GM18519 (cell line): ENCODE results near the gene MRPL14.
"Not testable (repeated sequence)": the region's sequence is repeated elsewhere in the genome, so short reads cannot be mapped to it uniquely, and the experiment has no call there.

Experiments used
- ATAC-seq: cut with Tn5 transposase; IDR thresholded peaks from one replicate; pipeline ENCODE4 v1.9.1; 2021; ENCODE audit warnings: mild to moderate bottlenecking, moderate library complexity; ENCODE audit not compliant: unreplicated experiment, low FRiP score

MRPL14 gene

DNA sequence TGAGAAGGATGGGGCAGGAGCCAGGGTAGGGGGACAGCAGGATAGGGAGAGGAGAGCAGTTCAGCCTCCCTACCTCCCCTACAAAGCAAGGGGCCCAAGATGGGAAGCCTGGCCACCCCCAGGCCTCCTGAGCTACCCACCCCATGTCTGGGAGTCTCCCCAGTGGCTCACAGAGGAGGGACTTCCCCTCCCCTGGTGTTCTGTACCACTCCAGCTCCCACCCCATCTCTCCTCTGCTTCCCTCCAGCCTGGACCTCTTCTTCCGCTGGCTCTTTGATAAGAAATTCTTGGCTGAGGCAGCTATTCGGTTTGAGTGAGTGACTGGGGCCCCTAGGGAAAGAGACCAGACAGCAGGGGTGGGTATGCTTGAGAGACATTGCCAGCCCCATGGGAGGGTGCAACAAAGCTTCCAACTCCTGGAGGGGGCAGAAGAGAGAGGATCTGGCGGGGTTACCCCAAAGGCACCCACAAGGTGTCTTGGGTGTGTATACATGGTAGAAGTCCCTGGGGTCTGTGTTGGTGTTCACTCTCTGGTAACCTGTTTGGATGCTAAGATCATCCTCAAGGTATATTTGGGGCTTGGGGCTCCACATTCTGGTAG lies 23.2 kb upstream of the MRPL14 start:
- ATAC-seq = no peak

DNA sequence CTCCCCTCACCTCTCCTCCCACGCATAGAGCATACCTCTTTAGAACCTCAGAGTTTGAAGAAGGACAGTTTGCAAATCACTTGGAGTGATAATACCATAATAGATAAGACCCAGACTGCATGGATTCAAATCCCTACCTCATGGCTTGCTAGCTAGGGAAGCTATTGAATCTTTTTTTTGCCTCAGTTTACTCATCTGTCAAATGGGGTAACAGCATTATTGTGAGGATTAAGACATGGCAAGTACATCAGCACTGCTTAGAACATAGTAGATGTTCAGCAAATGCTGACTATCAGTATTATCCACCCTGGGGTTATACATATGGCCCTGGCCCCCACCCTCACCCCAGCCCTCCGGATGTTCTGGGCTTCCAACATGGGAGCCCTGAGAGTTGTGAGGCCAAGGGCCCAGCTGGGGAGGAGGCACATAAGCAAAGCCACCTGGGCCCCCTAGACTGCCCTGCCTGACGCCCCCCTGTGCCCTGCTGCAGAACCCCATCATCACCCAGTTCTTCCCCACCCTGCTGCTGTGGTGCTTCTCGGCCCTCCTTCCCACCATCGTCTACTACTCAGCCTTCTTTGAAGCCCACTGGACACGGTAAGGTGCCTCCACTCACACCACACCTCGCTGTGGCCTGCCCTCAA lies 22.2 kb upstream of the MRPL14 start:
- ATAC-seq = no peak

DNA sequence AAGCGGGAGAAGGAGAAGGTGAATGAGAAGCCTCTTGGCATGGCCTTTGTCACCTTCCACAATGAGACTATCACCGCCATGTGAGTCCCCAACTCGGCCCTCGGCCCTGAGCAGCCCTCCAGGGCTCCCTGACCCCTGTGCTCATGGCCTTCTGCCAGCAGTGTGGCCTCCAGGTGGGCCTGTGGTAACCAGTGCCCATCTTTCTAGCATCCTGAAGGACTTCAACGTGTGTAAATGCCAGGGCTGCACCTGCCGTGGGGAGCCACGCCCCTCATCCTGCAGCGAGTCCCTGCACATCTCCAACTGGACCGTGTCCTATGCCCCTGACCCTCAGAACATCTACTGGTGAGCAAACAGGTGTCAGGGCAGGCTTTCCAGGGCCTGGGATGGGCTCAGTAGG lies 21.1 kb upstream of the MRPL14 start:
- ATAC-seq = no peak

DNA sequence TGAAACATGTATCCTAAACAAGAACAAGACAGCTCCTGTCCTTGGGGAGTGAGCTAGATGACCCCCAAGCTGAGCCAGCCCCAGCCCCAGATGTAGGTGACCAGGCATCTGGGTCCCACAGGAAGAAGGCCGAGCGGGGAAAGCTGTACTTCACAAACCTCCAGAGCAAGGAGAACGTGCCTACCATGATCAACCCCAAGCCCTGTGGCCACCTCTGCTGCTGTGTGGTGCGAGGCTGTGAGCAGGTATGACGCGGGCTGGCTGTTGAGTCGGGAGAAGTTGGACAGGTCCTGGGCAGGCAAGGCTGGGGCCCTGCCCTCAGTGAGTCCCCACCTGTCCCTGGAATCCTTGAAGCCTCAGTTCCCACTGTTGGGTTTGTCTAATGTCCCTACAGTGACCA lies 20.0 kb upstream of the MRPL14 start:
- ATAC-seq = no peak

DNA sequence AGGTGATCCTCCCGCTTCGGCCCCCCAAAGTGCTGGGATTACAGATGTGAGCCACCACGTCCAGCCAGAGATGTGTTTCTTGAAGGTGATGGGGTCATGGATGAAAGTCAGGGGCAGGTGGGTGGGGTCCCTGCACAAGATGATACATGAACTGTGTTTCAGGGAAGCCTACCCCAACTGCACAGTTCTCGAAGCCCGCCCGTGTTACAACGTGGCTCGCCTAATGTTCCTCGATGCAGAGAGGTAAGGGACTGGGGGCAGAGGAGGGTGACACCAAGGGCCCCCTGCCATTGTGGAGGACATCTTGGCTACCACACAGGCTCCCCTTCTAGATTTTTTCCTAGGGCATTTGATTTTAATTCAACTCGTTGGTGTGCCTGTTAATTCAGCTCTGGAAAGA lies 19.4 kb upstream of the MRPL14 start:
- ATAC-seq = no peak

DNA sequence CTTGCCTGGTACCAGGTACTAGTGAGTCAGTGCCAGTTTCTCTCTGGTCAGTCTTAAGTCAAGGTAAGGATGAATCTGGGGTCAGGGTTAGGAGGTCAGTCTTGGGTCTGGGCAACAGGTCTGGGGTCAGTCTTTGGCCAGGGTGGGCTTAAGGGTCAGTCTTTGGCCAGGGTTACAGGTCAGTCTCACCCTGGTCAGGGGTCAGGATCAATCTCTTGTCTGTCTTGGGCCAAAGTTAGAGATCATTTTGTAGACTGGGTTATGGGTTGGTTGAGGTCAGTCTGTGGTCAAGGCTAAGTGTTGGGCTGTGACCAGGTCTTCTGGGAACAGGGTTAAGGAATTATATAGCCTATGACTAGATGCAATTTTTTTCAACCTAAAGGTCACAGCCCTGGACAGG lies 18.6 kb upstream of the MRPL14 start:
- no peak for ATAC-seq

DNA sequence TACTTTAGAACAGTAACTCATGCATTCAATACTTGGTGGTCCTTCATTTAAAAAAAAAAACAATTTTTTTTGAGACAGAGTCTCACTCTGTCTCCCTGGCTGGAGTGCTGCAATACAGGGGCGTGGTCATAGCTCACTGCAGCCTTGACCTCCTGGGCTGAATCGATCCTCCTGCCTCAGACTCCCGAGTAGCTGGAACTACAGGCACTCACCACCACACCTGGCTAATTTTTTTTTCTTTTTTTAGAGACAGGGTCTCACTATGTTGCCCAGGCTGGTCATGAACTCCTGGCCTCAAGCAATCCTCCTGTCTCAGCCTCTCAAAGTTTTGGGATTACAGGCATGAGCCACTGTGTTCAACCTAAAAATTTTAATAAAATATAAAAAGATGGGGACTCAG lies 17.3 kb upstream of the MRPL14 start:
- not testable (repeated sequence) for ATAC-seq

DNA sequence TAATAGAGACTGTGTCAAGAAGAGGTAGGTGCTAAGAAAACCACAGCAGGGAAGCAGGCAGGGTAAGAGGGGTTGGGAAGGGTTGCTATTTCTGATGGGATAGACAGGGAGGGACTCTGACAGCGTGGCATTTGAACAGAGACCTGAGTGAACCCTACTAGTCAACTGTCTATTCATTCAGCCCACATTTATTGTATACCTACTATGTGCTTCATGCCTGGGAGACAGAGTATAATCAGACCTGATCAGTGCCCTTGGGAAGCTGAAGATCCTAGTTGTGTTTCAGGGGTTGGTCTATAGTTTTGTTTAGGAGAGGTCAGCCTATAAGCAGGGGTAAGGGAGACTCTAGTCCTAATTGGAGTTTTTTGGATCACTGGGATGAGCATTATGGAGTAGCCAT lies 16.5 kb upstream of the MRPL14 start:
- ATAC-seq = no peak

DNA sequence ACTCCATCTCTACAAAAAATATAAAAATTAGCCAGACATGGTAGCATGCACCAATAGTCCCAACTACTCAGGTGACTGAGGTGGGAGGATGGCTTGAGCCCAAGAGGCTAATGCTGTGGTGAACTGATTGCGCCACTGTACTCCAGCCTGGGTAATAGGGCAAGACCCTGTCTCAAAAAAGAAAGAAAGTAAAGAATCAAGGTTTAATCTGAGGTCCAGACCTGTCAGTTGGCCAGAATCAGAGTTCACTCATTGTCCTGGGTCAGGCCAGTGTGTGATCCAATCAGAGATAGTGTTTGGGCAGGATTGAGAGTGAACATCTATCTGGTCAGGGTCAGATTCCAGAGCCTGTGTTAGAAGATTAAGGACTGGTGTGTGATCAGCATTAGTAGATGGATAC lies 15.6 kb upstream of the MRPL14 start:
- ATAC-seq = no peak

DNA sequence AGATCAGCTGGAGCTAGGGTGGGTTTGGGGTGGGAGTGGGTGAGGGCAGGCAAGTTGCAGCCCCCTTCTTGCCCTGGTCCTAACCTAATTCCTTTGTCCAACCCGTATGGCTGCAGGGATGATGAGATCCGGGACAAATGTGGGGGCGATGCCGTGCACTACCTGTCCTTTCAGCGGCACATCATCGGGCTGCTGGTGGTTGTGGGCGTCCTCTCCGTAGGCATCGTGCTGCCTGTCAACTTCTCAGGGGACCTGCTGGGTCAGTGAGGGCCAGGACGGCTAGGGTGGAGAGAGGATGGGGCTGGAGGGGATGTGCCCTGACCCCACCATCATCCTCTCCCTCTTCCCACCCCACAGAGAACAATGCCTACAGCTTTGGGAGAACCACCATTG lies 12.1 kb upstream of the MRPL14 start:
- ATAC-seq = no peak

DNA sequence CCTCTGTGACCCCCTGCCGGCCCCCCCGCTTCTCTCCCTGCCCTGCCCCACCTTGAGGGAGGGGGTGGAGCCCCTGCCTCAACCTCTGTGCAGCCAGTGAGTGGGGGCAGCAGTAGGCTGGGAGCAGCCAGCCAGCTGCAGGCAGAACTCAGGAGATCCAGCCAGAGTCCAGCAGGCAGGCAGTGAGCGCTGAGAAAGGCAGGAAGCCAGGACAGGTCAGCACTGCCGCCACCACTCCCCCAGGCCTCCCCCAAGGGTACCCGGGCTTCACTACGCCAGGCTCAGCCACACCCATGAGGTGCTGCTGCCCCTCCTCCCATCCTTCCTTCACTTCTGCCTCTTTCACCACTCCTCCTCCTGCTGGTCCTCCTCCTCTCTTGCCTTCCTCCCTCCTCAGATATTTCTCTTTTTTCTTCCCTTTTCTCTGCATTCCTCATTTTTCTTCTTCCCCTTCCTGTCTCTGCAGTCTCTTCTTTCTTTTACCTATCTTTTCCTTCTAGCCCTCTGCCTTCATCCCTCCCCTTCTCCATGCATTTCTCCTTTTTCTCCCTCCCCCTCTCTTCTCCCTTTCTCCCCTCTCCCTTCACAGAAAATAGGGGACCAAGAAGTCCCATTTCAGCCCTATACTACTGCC lies 11.6 kb upstream of the MRPL14 start:
- no peak for ATAC-seq

DNA sequence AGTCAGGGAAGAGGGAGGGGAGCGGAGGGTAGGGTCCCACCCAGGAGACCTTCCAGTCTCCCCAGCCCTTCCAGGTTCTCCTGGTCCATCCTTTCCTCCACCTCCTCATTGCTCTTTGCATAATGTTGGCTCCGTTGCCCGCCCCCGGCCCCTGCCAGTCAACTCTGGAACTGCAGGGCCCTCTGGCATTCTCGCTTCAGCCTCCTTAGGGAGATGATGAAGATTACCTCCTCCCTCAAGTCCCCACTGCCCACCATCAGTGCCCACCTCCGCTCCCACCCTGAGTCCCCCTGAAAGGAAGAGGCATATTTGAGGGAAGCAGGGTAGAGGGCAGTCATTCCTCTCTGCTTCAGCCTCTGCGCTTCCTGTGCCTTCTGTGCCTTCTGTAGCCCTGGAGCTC lies 8.6 kb upstream of the MRPL14 start:
- ATAC-seq = no peak

DNA sequence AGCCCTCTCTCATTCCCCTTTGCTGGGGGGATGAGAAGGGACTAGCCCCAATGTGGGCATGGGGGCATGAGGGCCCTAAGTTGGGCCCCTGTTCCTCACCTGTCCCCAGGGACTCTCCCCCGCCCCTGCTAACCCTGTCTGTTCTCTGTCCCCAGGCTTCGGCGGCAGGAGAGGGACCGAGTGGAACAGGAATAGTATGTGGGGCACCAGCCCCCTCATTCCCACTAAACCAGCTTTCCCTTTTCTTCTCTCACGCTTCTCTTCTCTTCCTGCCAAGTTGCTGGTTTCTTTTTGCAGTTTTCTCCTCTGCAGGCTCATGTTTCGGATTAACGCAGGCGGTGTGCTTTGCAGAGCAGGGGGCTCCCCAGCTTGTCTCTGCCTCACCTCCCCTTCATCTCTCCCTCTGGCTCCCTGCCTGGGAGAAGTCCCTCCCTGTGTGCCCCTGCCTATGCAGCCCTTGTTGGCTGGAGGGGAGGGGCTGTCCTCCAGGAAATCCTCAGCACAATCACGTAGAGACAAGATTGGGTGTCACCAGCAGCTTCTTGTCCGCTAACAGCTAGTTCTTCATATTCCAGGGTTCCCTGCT lies 8.0 kb upstream of the MRPL14 start:
- ATAC-seq = no peak

DNA sequence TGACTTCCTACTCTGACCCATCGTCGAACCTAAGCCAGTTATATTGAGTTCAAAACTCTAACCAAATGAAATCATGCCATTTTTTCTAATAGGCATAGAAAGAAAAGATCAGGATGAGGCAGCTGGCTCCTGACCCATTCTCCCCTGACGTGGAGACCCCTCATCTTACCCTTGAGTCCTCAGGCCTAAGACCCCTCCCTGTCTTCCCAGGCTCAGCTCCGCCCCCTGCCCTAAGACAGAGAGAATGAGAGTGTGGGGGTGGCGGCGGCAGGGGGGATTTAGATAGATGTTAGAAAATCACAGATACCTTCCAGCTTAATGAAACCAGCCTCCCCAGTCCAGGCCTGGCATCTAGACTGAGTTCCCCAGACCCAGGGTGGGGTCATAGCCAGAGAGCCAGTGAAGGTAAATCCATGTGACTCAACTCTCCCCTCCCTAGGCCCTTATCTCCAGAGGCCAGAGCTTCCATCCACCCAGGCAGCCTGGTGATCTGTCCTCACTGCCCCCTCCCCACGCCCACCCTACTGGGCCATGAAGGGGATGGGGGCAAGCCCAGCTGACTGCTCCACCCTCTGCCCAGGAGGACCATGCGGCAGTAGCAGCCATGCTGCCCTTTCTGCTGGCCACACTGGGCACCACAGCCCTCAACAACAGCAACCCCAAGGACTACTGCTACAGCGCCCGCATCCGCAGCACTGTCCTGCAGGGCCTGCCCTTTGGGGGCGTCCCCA lies 6.9 kb upstream of the MRPL14 start:
- no peak for ATAC-seq

DNA sequence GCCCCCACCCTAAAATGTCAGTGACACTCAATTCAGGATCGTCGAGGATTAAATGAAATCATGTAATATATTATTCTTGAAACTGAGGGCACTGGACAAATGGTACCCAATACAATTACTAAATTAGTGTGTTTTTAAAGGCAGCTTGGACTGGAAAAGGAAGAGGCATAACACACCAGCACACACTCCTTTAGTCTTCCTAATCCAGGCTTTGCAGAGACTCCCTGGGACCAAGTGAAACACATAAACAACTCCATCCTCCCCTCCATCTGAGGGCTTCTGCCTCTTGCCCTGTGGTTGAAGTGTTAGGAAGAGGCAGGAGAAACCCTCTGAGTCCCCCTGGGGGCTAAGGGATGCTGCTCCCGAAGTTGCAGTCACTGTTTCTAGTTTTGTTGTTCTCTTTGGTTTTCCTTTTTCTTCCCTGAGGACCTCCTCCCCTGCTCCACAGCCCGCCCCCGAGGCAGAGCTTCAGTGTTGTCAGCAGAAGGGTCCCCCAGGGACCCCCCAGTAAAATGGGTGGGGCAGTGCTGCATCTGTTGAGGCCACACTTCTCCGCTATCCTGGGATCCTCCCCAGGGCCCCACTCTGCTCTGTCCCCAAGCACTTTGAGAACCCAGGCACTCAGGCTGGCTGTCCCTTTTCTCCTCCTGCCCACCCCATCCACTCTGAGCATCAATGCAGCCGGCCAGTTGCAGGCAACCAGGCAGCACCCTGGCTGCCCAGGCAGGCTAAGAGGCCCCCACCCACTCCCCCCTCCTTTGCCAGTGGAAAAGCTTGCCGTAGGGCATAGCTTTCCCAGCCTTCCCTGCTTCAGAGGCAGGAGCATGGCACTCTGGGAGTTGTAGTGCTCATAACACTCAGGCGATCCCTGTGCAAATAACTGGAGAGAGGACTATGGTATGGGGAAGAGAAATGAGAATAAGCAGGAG lies 6.0 kb upstream of the MRPL14 start:
- ATAC-seq = no peak

DNA sequence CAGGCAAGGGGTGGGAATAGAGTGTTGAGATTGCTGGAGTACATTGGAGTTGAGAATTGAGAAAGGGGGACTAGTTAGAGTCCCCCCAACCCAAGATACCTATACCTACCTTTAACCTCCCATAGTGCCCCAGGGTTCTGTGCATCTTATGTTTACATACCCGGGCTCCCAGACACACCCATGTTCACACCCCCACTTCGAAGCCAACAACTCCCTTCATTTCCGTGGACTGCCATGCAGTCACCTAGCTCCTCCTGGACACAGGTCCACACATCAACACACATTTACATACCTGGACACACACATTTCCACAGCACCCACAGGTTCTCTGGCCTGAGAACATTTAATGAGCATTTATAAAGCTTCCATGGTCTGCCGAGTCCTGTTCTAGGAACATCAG lies 5.2 kb upstream of the MRPL14 start:
- ATAC-seq = no peak

DNA sequence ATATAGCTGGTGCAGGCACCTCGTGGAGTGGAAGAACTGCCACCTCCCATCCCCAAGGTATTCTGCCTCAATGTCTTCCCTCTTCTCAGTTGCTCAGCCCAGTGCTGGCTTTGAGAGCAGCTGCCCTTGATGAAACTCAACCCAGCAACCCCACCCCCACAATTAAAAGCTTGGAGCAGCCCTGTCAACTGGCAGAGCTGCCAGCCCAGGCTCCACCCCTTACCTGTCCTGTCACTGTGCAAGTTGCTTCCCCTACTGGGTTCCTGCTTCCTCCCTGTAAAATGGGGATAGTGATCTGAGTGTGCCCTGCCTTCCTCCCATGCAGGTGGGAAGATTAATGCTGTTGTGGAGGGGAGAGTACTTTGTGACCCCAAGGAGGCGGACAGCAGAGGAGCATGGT lies 4.6 kb upstream of the MRPL14 start:
- no peak for ATAC-seq

DNA sequence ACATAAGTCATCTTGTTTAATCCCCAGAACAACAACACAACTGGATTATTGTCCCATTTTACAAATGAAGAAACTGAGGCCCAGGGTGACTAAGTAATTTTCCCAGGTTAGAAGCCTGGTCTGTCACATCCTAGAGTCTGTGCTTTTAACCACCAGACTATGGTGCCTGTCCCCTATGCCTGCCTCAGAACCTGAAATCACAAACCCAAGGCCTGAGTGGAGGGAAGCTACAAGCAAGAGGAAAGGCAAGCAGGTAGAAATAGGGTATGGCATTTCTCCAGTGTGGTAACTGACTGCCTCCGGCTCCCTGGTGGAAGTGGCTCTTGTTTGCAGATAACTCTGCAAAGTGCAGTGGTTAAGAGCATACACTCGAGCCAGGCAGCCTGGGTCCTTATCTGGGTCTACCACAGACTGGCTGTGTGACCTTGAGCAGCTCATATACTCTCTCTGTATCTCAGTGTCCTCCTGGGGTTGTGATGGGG lies 2.6 kb upstream of the MRPL14 start:
- ATAC-seq = no peak

DNA sequence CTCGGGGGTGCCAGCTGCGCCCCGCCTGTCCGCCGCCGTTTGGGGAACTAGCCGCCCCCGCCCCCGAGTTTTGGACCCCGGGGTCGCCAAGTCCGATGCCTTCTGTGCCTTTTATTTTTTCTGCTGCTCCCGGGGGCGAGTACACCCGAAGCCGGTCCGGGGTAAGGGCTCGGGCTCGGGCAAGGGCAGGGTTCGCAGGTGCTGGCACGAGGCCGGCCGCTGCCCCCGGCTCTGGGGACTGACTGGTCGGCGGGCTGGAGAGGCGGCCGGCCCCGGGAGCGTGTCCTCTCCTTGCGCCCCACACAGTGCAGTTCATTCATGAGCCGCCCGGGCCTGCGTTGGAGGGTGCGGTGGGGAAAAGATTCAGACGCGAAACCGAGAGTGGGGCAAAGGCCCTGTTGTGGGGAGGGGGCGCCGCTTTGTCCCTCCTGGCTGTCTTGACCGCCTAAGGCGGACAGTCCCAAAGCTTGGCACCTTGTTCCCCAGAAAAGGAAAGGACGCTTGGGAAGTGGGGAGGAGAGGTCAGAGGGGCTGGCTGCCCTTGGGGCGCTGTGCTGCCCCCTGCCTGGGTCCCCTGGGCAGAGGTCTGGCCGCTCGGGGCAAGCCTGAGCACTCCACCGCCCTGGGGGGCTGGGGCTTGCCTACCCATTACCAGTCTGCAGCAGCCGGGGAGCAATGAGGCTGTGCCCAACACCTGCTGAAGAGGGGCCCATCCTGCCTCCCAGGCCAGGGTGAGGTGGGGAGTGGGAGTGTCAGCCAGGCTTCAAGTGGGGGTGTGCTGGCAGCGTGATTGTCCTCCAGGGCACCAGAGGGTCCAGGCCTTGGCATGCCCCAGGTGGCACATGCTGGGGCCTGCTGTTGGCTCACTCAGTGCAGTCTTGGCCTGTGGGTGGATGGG lies 1.0 kb upstream of the MRPL14 start:
- no peak for ATAC-seq
